Activated CD4-positive, alpha-beta memory T cell treated with anti-CD3 and anti-CD28 coated beads, Interleukin-2, amount 10 ng/mL, durations not matched to agents 7 days and 5 days (primary cell): ENCODE data around the gene ZFPM1. TPM values are rescaled to one million over a fixed set of nuclear protein-coding genes. Genes with fewer than 3 reads are reported as not detected.

Source experiments
- CTCF ChIA-PET: fragments of 350-600 bp; sonication (Branson Sonifier 250); formaldehyde crosslinking; loops from one replicate; lab custom pipeline; 2021; ENCODE audit warnings: antibody characterized with exemption, inconsistent platforms; lab: Charles Lee
- POLR2A ChIA-PET: fragments of 350-600 bp; sonication (Branson Sonifier 250); formaldehyde crosslinking; loops from one replicate; lab custom pipeline; 2021; ENCODE audit warnings: antibody characterized with exemption; lab: Charles Lee
- DNase-seq: peaks from one replicate; pipeline ENCODE4 v3.0.0-alpha.2; 2020
- H3K27ac Mint-ChIP-seq: one replicate; pipeline ENCODE4 v1.8.0; 2021; ENCODE audit warnings: mild to moderate bottlenecking, mixed read lengths
- H3K27me3 Mint-ChIP-seq: one replicate; pipeline ENCODE4 v1.8.0; 2021; ENCODE audit warnings: mixed read lengths
- H3K36me3 Mint-ChIP-seq: one replicate; pipeline ENCODE4 v1.8.0; 2021; ENCODE audit warnings: low read depth, mixed read lengths
- H3K4me1 Mint-ChIP-seq: one replicate; pipeline ENCODE4 v1.8.0; 2021; ENCODE audit warnings: mixed read lengths
- H3K4me3 Mint-ChIP-seq: one replicate; pipeline ENCODE4 v1.8.0; 2021; ENCODE audit warnings: mild to moderate bottlenecking, mixed read lengths
- H3K9me3 Mint-ChIP-seq: one replicate; pipeline ENCODE4 v1.8.0; 2021; ENCODE audit warnings: mixed read lengths
- total RNA-seq, 2 experiments: library from RNA; stranded (reverse); gene quantifications; one replicate each; pipeline ENCODE4 v1.2.3, GENCODE V29; 2021

Gene ZFPM1
- total RNA-seq, 2 experiments from 2014 or later, result 15.4 to 15.7 TPM

GRCh38 chr16:88440686-88441405, 12.2 kb upstream of the ZFPM1 start:
- no peak overlapping the region for H3K4me3 Mint-ChIP-seq
- no peaks in the 10 kb centered on the region for H3K9me3 Mint-ChIP-seq
- H3K4me1 Mint-ChIP-seq, result no peaks in the 10 kb centered on the region
- H3K36me3 Mint-ChIP-seq, result no peaks in the 10 kb centered on the region
- H3K27ac Mint-ChIP-seq, result no peak overlapping the region
- no peak for DNase-seq
- ChIA-PET CTCF (interaction anchor here (1.3 kb wide), 1 partner anchor 82 kb away, joined by 3 read pairs; no protein-coding TSS in a partner anchor), POLR2A (no interaction called here)
- no peaks in the 10 kb centered on the region for H3K27me3 Mint-ChIP-seq

- H3K27ac Mint-ChIP-seq, result no peak overlapping the region
- no peaks in the 10 kb centered on the region for H3K9me3 Mint-ChIP-seq
- no peak overlapping the region for H3K4me3 Mint-ChIP-seq
- ChIA-PET POLR2A (no interaction called here), CTCF (interaction anchor here (1.3 kb wide), 1 partner anchor 81 kb away, joined by 3 read pairs; no protein-coding TSS in a partner anchor)
- H3K36me3 Mint-ChIP-seq, result no peaks in the 10 kb centered on the region
- H3K27me3 Mint-ChIP-seq, result no peaks in the 10 kb centered on the region
- DNase-seq, result no peak
- H3K4me1 Mint-ChIP-seq, result no peaks in the 10 kb centered on the region
Measured at GRCh38 chr16:88441460-88441859, 11.6 kb upstream of the ZFPM1 start.

- ChIA-PET CTCF (no interaction called here), POLR2A (no interaction called here)
- no peaks in the 10 kb centered on the region for H3K4me1 Mint-ChIP-seq
- no peak overlapping the region for H3K27ac Mint-ChIP-seq
- DNase-seq, result no peak
- no peak overlapping the region for H3K4me3 Mint-ChIP-seq
- H3K9me3 Mint-ChIP-seq, result no peaks in the 10 kb centered on the region
- H3K36me3 Mint-ChIP-seq, result no peaks in the 10 kb centered on the region
- no peaks in the 10 kb centered on the region for H3K27me3 Mint-ChIP-seq
Measured at GRCh38 chr16:88442383-88442726, 10.7 kb upstream of the ZFPM1 start.

DNA sequence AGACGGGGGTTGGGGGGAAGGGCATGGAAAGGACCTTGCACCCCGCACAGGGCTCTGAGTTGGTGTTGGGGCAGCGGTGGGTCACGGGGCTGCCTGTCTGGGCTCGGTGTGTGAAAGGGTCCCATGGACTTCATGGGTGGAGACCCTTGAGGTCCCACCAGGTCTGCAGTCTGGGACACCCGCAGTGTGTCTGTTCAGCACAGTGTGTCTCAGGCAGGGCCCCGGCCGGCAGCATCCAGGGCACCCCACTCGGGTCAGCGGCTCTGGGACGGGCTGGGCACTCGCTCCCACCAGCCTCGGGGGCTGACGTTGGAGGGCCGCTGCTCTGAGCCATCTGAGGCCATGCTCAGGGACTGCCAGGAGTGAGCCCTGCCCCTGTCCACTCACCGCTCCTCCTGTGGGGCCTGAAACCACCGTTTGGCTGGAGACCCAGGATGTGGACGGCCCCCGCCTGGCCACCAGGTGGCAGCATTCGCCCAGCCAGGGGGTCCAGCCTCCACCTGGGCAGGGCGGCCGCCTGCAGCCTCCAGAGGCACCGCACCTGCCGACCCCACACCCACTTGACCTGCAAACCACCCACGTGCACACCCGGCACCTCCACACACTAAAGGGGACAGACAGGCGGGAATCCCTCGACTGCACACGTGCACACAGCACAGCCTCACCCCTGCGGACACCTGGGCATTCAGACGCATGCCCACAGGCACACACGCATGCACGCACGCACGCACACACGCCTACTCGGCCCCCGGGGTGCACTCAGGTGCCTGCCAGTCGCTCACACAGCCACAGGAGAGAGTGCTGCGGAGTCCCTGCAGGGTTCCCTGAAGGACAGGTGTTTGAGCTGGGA, 10.1 kb upstream of the ZFPM1 start:
- Mint-ChIP-seq H3K27me3 (no peaks in the 10 kb centered on the region), H3K27ac (no peak overlapping the region), H3K9me3 (no peaks in the 10 kb centered on the region), H3K4me3 (no peak overlapping the region), H3K4me1 (no peaks in the 10 kb centered on the region), H3K36me3 (no peaks in the 10 kb centered on the region)
- POLR2A ChIA-PET, result no interaction called here
- CTCF ChIA-PET, result interaction anchor here (0.6 kb wide), 3 partner anchors 10 to 127 kb away, joined by 3 to 4 read pairs (median 4); partner anchors contain the start of genes ZC3H18 and ZFPM1
- DNase-seq, result peak; percentile 82

GRCh38 chr16:88444826-88445582, 8.1 kb upstream of the ZFPM1 start:
- H3K4me3 Mint-ChIP-seq, result no peak overlapping the region
- H3K27ac Mint-ChIP-seq, result no peak overlapping the region
- H3K36me3 Mint-ChIP-seq, result no peaks in the 10 kb centered on the region
- no peaks in the 10 kb centered on the region for H3K9me3 Mint-ChIP-seq
- H3K27me3 Mint-ChIP-seq, result peaks cover 2% of the 10 kb centered on the region
- ChIA-PET CTCF (interaction anchor here (1.2 kb wide), 1 partner anchor 116 kb away, joined by 4 read pairs; no protein-coding TSS in a partner anchor), POLR2A (no interaction called here)
- no peaks in the 10 kb centered on the region for H3K4me1 Mint-ChIP-seq
- DNase-seq, result no peak

DNA sequence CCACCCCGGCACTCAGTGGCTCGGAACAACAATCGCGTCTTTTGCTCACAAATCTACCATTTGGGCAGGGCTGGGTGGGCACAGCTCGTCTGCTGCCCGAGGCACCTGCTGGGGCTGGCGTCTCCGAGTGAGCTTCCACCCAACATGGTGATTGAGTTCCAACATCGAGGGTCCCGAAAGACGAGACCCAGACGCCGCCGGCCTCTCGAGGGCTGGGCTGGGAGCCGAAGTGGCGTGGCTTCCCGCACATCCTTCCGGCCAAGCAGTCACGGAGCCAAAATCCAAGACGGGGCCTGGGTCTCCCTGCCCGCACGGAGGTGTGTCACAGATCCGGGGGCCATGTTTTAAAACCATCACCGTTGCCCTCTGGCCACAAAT, 7.5 kb upstream of the ZFPM1 start:
- ChIA-PET POLR2A (no interaction called here), CTCF (interaction anchor here (1.2 kb wide), 1 partner anchor 115 kb away, joined by 4 read pairs; no protein-coding TSS in a partner anchor)
- Mint-ChIP-seq H3K9me3 (no peaks in the 10 kb centered on the region), H3K27me3 (peaks cover 2% of the 10 kb centered on the region), H3K27ac (no peak overlapping the region), H3K36me3 (no peaks in the 10 kb centered on the region), H3K4me3 (no peak overlapping the region), H3K4me1 (no peaks in the 10 kb centered on the region)
- DNase-seq, result no peak

DNA sequence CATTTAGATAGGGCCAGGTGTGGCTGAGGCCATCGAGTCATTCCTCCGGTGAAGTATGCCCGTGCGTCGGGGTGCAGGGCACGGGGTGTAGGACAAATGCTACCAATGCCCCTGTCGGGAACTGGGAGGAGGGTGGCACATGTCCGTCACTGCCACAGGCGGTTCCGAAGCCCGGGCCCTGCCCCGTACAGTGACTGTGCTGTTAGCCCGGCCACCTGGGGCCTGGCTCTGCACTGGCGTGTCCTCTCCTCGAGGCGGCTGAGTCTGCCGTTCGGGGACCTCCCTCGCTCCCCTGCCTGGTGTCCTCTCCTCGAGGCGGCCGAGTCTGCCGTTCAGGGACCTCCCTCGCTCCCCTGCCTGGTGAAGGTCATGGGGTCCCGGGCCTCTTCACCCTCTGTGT, 7.0 kb upstream of the ZFPM1 start:
- DNase-seq, result no peak
- H3K4me1 Mint-ChIP-seq, result peaks cover under 1% of the 10 kb centered on the region
- ChIA-PET POLR2A (no interaction called here), CTCF (interaction anchor here (0.9 kb wide), 1 partner anchor 11 kb away, joined by 3 read pairs; no protein-coding TSS in a partner anchor)
- H3K27me3 Mint-ChIP-seq, result peaks cover 2% of the 10 kb centered on the region
- no peak overlapping the region for H3K4me3 Mint-ChIP-seq
- no peaks in the 10 kb centered on the region for H3K36me3 Mint-ChIP-seq
- no peaks in the 10 kb centered on the region for H3K9me3 Mint-ChIP-seq
- no peak overlapping the region for H3K27ac Mint-ChIP-seq

- no peaks in the 10 kb centered on the region for H3K9me3 Mint-ChIP-seq
- no peaks in the 10 kb centered on the region for H3K36me3 Mint-ChIP-seq
- peaks cover 5% of the 10 kb centered on the region for H3K27me3 Mint-ChIP-seq
- ChIA-PET CTCF (interaction anchor here (0.9 to 1.6 kb wide), 2 partner anchors 9 to 11 kb away, joined by 3 to 5 read pairs; no protein-coding TSS in a partner anchor), POLR2A (no interaction called here)
- DNase-seq, result no peak
- peaks cover 2% of the 10 kb centered on the region for H3K4me1 Mint-ChIP-seq
- H3K27ac Mint-ChIP-seq, result no peak overlapping the region
- no peak overlapping the region for H3K4me3 Mint-ChIP-seq
Measured at GRCh38 chr16:88446736-88447135, 6.3 kb upstream of the ZFPM1 start.

DNA sequence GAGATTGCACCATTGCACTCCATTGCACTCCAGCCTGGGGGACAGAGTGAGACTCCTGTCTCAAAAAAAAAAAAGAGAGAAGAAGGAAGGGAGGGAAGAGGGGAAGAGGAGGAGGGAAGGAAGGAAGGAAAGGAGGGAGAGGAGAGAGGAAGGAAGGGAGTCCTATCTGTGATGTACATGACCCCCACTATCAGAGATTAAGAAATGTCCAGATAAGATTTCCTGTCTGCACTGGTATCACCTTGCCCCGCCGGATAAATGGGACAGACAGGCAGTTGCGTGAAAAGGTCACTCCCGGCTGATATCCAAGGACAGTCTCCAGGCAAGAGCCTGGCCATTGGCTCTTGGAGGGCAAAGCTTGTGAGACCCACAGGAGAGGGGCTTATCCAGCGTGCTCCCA, 5.2 kb upstream of the ZFPM1 start:
- Mint-ChIP-seq H3K4me3 (no peak overlapping the region), H3K27ac (no peak overlapping the region), H3K27me3 (peaks cover 7% of the 10 kb centered on the region), H3K36me3 (no peaks in the 10 kb centered on the region), H3K4me1 (peaks cover 10% of the 10 kb centered on the region), H3K9me3 (no peaks in the 10 kb centered on the region)
- CTCF ChIA-PET, result interaction anchor here (1.6 kb wide), 1 partner anchor 10 kb away, joined by 5 read pairs; no protein-coding TSS in a partner anchor
- POLR2A ChIA-PET, result no interaction called here
- DNase-seq, result no peak

DNA sequence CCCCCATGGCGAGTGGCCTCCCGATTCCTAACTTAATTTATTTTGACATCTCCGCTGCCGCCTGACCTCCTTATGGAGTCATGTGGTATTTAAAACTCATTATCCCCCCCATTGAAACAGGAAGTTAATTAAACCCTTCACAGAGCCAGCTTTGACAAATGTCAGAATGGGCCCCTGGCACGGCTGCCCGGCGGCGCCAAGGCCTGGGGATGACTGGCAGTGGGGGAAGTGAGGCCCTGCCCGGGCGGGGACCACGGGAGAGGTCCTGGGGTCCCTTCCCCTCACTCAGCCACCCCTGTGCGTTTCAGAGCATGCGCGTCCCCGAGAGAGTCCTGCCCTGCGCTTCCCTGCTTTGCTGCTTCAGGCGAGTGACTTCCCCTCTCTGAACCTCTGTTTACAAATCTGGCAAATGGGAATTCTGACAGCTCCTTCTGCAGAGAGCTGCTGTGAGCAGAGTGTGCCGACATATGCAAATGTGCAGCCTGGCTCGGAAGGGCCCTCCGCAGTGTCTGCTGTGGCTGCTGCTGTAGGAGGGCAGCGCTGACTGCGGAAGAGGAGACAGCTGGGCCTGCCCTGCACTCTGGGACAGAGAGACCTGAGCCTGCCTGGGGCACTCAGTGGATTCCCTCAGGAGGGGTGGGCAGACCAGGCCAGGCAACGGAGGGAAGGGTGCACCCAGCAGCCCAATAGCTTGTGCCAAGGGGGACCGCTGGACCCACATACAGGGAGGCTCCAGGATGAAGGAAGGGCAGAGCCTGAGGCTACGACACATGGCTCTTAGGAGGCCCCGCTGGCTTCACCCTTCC, 4.4 kb upstream of the ZFPM1 start:
- Mint-ChIP-seq H3K9me3 (no peaks in the 10 kb centered on the region), H3K27ac (no peak overlapping the region), H3K4me3 (no peak overlapping the region), H3K36me3 (no peaks in the 10 kb centered on the region), H3K4me1 (peaks cover 10% of the 10 kb centered on the region), H3K27me3 (peaks cover 7% of the 10 kb centered on the region)
- CTCF ChIA-PET, result no interaction called here
- DNase-seq, result no peak
- POLR2A ChIA-PET, result interaction anchor here (1.2 kb wide), 1 partner anchor 497 kb away, joined by 4 read pairs; the partner anchor contains the start of gene BANP

GRCh38 chr16:88449267-88449561, 3.9 kb upstream of the ZFPM1 start:
- H3K27ac Mint-ChIP-seq, result no peak overlapping the region
- H3K27me3 Mint-ChIP-seq, result peaks cover 7% of the 10 kb centered on the region
- no peak overlapping the region for H3K4me3 Mint-ChIP-seq
- no peak for DNase-seq
- ChIA-PET CTCF (no interaction called here), POLR2A (interaction anchor here (0.6 to 1.2 kb wide), 2 partner anchors 97 to 498 kb away, joined by 4 read pairs; partner anchors contain the start of gene BANP)
- H3K9me3 Mint-ChIP-seq, result no peaks in the 10 kb centered on the region
- H3K4me1 Mint-ChIP-seq, result peaks cover 10% of the 10 kb centered on the region
- no peaks in the 10 kb centered on the region for H3K36me3 Mint-ChIP-seq
